HepG2 (cell line): ENCODE data around the gene DMTF1.

Experiments
- CEBPG ChIP-seq: IDR thresholded peaks from 2 replicates; pipeline ENCODE4 v1.6.1; 2016
- ELF3 ChIP-seq: IDR thresholded peaks from 2 replicates; pipeline ENCODE4 v1.6.1; 2016; ENCODE audit warnings: missing genetic modification reagents, missing compliant biosample characterization
- KDM4B ChIP-seq: sonication (generic); formaldehyde crosslinking; IDR thresholded peaks from 2 replicates; pipeline ENCODE4 v1.4.0; 2020; ENCODE audit warnings: missing genetic modification reagents
- MED13 ChIP-seq: sonication (generic); formaldehyde crosslinking; IDR thresholded peaks from 2 replicates; pipeline ENCODE4 v1.5.0; 2020; ENCODE audit warnings: missing genetic modification reagents
- POLR2A ChIP-seq, 2 experiments: IDR thresholded peaks; 2 replicates each; pipeline ENCODE4 v1.6.1; 2011; ENCODE audit warnings: low read depth in 2 of 2, low read length in 2 of 2, mild to moderate bottlenecking in 1 of 2, moderate library complexity in 1 of 2; ENCODE audit not compliant: insufficient read depth in 1 of 2
- POLR2AphosphoS2 ChIP-seq: IDR thresholded peaks from 2 replicates; pipeline ENCODE4 v1.6.1; 2011; ENCODE audit warnings: low read depth, low read length, improper control_type of control experiment
- RAD51 ChIP-seq: fragments of 450-650 bp; IDR thresholded peaks from 2 replicates; pipeline ENCODE4 v1.6.1; 2016; ENCODE audit warnings: borderline replicate concordance
- SAP130 ChIP-seq: IDR thresholded peaks from 2 replicates; pipeline ENCODE4 v1.6.1; 2016; ENCODE audit warnings: low read depth
- TEAD2 ChIP-seq: sonication (generic); formaldehyde crosslinking; IDR thresholded peaks from 2 replicates; pipeline ENCODE4 v1.9.0; 2021; ENCODE audit warnings: missing genetic modification reagents
- YY1 ChIP-seq: IDR thresholded peaks from 2 replicates; pipeline ENCODE4 v1.6.1; 2011; ENCODE audit warnings: low read length, low read depth, moderate library complexity, mild to moderate bottlenecking; ENCODE audit not compliant: insufficient read depth, insufficient replicate concordance
- TF ChIP-seq, protein P1 (sequence below): sonication (generic); formaldehyde crosslinking; IDR thresholded peaks from 2 replicates; pipeline ENCODE4 v1.5.0; 2020; ENCODE audit warnings: mild to moderate bottlenecking, missing genetic modification reagents, moderate library complexity

DNA sequence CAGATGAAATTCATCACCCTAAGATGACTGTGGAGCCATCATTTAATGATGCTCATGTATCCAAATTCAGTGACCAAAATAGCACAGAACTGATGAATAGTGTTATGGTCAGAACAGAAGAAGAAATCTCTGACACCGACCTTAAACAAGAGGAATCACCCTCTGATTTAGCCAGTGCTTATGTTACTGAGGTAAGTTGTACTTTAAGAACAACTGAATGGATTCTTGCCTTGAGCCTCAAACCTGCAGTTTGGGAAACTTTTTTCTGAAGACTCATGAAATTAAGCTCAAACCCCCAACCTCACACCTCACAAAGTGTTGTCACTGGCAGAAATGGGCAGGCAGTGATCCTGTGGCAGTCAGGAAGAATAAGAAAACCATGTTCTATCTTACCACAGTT lies 41.7 kb downstream of the DMTF1 start:
- TF ChIP-seq SAP130 (CRISPR knock-in tag) (no peak), MED13 (CRISPR knock-in tag) (no peak), POLR2AphosphoS2 (no peak), TEAD2 (CRISPR knock-in tag) (no peak), YY1 (no peak), POLR2A (IDR thresholded peaks at IDR 0.05; ENCODE audit: insufficient read depth in 1 of 2, low read depth in 2 of 2, low read length in 2 of 2) (no peak), RAD51 (no peak), KDM4B (CRISPR knock-in tag) (no peak), CEBPG (no peak), ELF3 (CRISPR knock-in tag) (no peak)
- TF ChIP-seq, protein P1, sequence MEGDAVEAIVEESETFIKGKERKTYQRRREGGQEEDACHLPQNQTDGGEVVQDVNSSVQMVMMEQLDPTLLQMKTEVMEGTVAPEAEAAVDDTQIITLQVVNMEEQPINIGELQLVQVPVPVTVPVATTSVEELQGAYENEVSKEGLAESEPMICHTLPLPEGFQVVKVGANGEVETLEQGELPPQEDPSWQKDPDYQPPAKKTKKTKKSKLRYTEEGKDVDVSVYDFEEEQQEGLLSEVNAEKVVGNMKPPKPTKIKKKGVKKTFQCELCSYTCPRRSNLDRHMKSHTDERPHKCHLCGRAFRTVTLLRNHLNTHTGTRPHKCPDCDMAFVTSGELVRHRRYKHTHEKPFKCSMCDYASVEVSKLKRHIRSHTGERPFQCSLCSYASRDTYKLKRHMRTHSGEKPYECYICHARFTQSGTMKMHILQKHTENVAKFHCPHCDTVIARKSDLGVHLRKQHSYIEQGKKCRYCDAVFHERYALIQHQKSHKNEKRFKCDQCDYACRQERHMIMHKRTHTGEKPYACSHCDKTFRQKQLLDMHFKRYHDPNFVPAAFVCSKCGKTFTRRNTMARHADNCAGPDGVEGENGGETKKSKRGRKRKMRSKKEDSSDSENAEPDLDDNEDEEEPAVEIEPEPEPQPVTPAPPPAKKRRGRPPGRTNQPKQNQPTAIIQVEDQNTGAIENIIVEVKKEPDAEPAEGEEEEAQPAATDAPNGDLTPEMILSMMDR (CRISPR knock-in tag): no peak
